AG10803 (cell line): ENCODE results near the gene SEMA3C.

Source experiments
- DNase-seq: peaks from one replicate; pipeline ENCODE4 v3.0.0; 2010; ENCODE audit warnings: low read depth
- H3K4me3 ChIP-seq: 2 replicates; pipeline ENCODE4 v1.5.1; 2011; ENCODE audit warnings: mild to moderate bottlenecking, low read length, control low read depth
- CTCF ChIP-seq: conservative IDR thresholded peaks from 2 replicates; pipeline ENCODE4 v1.5.1; 2011; ENCODE audit warnings: mild to moderate bottlenecking, low read length, control low read depth, inconsistent platforms

Gene SEMA3C

GRCh38 chr7:80881351-80881900 lies 37.4 kb downstream of the SEMA3C start:
- TF ChIP-seq CTCF: no peak
- peak; percentile 32 for DNase-seq
- H3K4me3 ChIP-seq: no peak overlapping the region

- TF ChIP-seq CTCF: no peak
- no peak for DNase-seq
- no peak overlapping the region for H3K4me3 ChIP-seq
These were observed 39.0 kb downstream of the SEMA3C start for GRCh38 chr7:80879849-80880248.

GRCh38 chr7:80876894-80877414 lies 41.9 kb downstream of the SEMA3C start:
- DNase-seq: peak; percentile 70
- TF ChIP-seq CTCF: no peak
- H3K4me3 ChIP-seq: no peak overlapping the region

GRCh38 chr7:80875537-80876120 lies 43.2 kb downstream of the SEMA3C start:
- no peak for TF ChIP-seq CTCF
- no peak for DNase-seq
- no peak overlapping the region for H3K4me3 ChIP-seq

GRCh38 chr7:80873140-80873539 lies 45.7 kb downstream of the SEMA3C start:
- no peak overlapping the region for H3K4me3 ChIP-seq
- no peak for TF ChIP-seq CTCF
- peak; percentile 66 for DNase-seq

GRCh38 chr7:80871228-80871627 lies 47.6 kb downstream of the SEMA3C start:
- no peak overlapping the region for H3K4me3 ChIP-seq
- TF ChIP-seq CTCF: no peak
- DNase-seq: no peak

- DNase-seq: no peak
- H3K4me3 ChIP-seq: no peak overlapping the region
- no peak for TF ChIP-seq CTCF
These were observed 48.0 kb downstream of the SEMA3C start for GRCh38 chr7:80870813-80871212.
